Gastrocnemius medialis (tissue), 4 donors: ENCODE data around the gene GH1. TPM values are rescaled to one million over a fixed set of nuclear protein-coding genes. Genes with fewer than 3 reads are reported as not detected.
"Not testable (repeated sequence)": the region's sequence is repeated elsewhere in the genome, so short reads cannot be mapped to it uniquely, and the experiment has no call there.

Experiments used
- ATAC-seq, 2 donors: fragments of 150-250 bp; one replicate each; pipeline ENCODE4 v1.9.1; 2016
- DNase-seq, 2 donors: peaks; one replicate each; pipeline ENCODE4 v3.0.0-alpha.2; 2019
- H3K27ac ChIP-seq, 4 donors: fragments of 200-600 bp; sonication (generic); 1 replicate in 1 of 4; 2 replicates in 3 of 4; pipeline ENCODE4 v1.5.1; 2016 to 2018; ENCODE audit warnings: mild to moderate bottlenecking in 2 of 4, moderate library complexity in 1 of 4
- H3K27me3 ChIP-seq, 3 donors: fragments of 200-600 bp; sonication (generic) in 2 of 3; 1 replicate in 1 of 3; 2 replicates in 2 of 3; pipeline versions ENCODE4 v1.5.1 to v1.6.0; 2016 to 2019; ENCODE audit warnings: mild to moderate bottlenecking in 1 of 3, moderate library complexity in 1 of 3
- H3K36me3 ChIP-seq, 2 donors: fragments of 200-600 bp; sonication (generic) in 1 of 2; one replicate each; pipeline ENCODE4 v1.5.1; 2017 to 2018
- H3K4me1 ChIP-seq, 2 donors: fragments of 200-600 bp; sonication (generic) in 1 of 2; one replicate each; pipeline ENCODE4 v1.5.1; 2016 to 2017; ENCODE audit warnings: mild to moderate bottlenecking in 2 of 2
- H3K4me3 ChIP-seq, 4 donors: fragments of 200-600 bp; sonication (generic) in 3 of 4; 1 replicate in 1 of 4; 2 replicates in 3 of 4; pipeline ENCODE4 v1.5.1; 2016 to 2019; ENCODE audit warnings: mild to moderate bottlenecking in 2 of 4
- H3K9me3 ChIP-seq, 3 donors: fragments of 200-600 bp; sonication (generic) in 2 of 3; 1 replicate in 1 of 3; 2 replicates in 2 of 3; pipeline ENCODE4 v1.5.1; 2016 to 2019
- POLR2A ChIP-seq, 2 donors: fragments of 450-650 bp; IDR thresholded peaks; one replicate each; pipeline ENCODE4 v1.6.1; 2017; ENCODE audit warnings: antibody characterized with exemption in 2 of 2, mild to moderate bottlenecking in 2 of 2, moderate library complexity in 2 of 2
- in situ Hi-C, 4 donors: fragments of 200-750 bp; cut with MboI; loops; one replicate each; pipeline versions ENCODE4 v1.15.0 to v1.8.0; 2017; ENCODE audit warnings: low sequenced_read_pairs in 4 of 4
- intact Hi-C: fragments of 100-400 bp; cut with DNase I; formaldehyde crosslinking; loops from one replicate; pipeline ENCODE4 v1.15.1; 2023; ENCODE audit warnings: low total_unique reads
- total RNA-seq, 4 donors: library from RNA; depleted of rRNA; stranded (reverse); fragments of >200 nt; gene quantifications; one replicate each; pipeline versions ENCODE4 v1.1.0 to v1.2.3, GENCODE V29; 2016
- TF ChIP-seq, protein P1 (sequence below), 5 experiments: fragments of 450-650 bp in 3 of 5; fragments of 200-600 bp in 2 of 5; sonication (generic) in 2 of 5; IDR thresholded peaks in 4 of 5; conservative IDR thresholded peaks in 1 of 5; 1 replicate in 4 of 5; 2 replicates in 1 of 5; pipeline ENCODE4 v1.5.1; 2016 to 2019; ENCODE audit warnings: antibody characterized with exemption in 5 of 5, mild to moderate bottlenecking in 3 of 5, moderate library complexity in 3 of 5

Gene GH1
- total RNA-seq, 4 donors from 2014 or later = not detected

DNA sequence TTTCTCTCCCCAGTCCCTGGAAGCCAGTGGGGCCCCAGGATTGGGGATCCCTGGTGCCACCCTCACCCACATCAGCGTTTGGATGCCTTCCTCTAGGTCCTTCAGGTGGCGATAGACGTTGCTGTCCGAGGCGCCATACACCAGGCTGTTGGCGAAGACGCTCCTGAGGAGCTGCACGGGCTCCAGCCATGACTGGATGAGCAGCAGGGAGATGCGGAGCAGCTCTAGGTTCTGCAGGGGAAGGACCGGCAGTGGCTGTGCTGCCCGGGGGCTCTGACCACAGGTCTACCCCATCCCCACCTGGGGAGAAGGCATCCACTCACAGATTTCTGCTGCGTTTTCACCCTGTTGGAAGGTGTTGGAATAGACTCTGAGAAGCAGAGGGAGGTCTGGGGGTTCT, 37.9 kb downstream of the GH1 start:
- Histone ChIP-seq H3K36me3 (no peaks in the 10 kb centered on the region), H3K4me1 (no peaks in the 10 kb centered on the region), H3K27me3 (no peaks in the 10 kb centered on the region), H3K9me3 (no peaks in the 10 kb centered on the region), H3K27ac (no peak overlapping the region), H3K4me3 (no peak overlapping the region)
- in situ Hi-C loops = no loop called here
- TF ChIP-seq POLR2A (IDR thresholded peaks at IDR 0.05) = no peak
- TF ChIP-seq, protein P1, sequence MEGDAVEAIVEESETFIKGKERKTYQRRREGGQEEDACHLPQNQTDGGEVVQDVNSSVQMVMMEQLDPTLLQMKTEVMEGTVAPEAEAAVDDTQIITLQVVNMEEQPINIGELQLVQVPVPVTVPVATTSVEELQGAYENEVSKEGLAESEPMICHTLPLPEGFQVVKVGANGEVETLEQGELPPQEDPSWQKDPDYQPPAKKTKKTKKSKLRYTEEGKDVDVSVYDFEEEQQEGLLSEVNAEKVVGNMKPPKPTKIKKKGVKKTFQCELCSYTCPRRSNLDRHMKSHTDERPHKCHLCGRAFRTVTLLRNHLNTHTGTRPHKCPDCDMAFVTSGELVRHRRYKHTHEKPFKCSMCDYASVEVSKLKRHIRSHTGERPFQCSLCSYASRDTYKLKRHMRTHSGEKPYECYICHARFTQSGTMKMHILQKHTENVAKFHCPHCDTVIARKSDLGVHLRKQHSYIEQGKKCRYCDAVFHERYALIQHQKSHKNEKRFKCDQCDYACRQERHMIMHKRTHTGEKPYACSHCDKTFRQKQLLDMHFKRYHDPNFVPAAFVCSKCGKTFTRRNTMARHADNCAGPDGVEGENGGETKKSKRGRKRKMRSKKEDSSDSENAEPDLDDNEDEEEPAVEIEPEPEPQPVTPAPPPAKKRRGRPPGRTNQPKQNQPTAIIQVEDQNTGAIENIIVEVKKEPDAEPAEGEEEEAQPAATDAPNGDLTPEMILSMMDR (IDR thresholded peaks at IDR 0.05 in 4 of 5, conservative IDR thresholded peaks at IDR 0.05 in 1 of 5) = no peak
- ATAC-seq (no peak), DNase-seq (no peak)
- intact Hi-C loops = no loop called here

DNA sequence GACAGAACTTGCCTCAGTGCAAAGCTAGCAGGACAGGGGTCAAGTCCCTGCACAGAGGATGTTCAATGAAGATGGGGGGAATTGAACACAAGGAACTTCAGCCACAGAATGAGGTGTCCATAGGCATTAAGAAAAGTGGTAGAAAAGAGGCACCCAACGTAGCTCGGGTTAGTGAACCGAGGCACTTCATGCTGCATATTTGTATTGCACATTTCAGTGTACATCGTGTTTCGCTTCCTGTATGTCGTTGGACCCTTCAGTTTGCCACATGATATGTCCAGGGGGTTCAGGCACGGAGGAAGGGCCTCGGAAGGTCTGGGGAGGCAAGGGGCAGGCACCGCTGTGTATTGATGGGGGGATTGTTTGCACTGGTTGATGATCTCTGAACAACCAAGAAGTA, 40.2 kb downstream of the GH1 start:
- H3K4me3 ChIP-seq, H3K36me3 ChIP-seq, H3K27me3 ChIP-seq, intact Hi-C loops, DNase-seq, H3K27ac ChIP-seq, in situ Hi-C loops, H3K4me1 ChIP-seq, H3K9me3 ChIP-seq, ATAC-seq: not testable (repeated sequence)

DNA sequence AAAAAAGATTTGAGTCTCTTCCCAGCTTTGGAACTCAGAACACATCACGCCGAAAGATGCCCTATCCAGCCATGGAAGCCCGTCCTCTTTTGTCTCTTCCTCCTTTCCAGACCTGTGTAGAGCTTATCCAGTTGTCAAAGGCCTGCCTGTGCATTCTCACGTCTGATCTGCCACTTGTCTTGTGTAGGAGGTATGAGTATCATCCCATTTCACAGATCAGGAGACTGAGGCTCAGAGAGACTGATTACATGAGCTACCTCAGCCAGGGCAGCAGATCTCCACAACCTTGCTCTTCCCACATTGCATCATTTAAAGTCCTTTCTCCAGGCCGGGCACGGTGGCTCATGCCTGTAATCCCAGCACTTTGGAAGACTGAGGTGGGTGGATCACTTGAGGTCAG, 43.9 kb downstream of the GH1 start:
- ATAC-seq, H3K27ac ChIP-seq, H3K36me3 ChIP-seq, H3K9me3 ChIP-seq, in situ Hi-C loops, H3K4me3 ChIP-seq, H3K4me1 ChIP-seq, H3K27me3 ChIP-seq, intact Hi-C loops, DNase-seq: not testable (repeated sequence)

DNA sequence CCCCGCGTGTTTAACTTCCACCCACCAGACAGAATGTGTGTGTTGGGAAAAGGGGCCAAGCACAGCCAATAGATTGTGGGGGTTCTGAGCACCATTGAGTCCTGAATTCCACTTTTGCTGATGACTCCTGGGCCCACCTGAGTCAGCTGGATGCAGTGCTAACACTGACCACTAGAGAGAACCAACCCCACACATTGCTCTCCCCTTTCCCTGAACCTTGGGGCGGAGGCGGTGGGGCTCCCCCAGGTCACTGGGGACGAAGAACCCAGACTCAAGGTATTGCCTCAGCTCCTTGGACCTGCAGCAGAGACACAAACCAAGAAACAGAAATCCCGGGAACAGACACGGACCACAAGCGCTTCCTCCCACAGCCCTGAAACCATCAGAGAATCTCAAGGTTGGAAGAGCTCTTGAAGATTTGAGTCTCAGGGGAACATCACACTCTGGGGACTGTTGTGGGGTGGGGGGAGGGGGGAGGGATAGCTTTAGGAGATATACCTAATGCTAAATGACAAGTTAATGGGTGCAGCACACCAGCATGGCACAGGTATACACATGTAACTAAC, 44.5 kb downstream of the GH1 start:
- DNase-seq, H3K9me3 ChIP-seq, intact Hi-C loops, H3K4me1 ChIP-seq, H3K36me3 ChIP-seq, H3K4me3 ChIP-seq, H3K27me3 ChIP-seq, H3K27ac ChIP-seq, ATAC-seq, in situ Hi-C loops: not testable (repeated sequence)

DNA sequence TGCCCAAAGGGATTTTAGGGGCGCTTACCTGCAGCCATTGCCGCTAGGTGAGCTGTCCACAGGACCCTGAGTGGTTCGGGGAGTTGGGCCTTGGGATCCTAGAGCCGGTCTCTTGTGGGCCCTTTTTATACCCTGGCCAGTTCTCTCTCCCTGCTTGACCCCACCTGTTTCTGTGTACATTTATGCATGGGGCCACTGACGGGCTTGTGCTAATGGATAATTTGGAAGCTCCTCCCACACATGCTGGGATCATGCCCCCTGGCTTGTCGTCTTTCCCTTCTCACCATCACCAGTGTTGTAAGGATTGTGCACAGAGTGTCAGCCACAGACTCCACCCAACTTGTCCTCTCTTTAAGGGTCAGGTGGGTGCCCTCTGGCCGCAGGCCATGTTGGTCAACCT, 45.1 kb downstream of the GH1 start, which contains the start of gene CSH2:
Gene CSH2 (minus strand): TSS at position 101 of the 400 bp plus-strand sequence. CDS start 63 bp downstream, at position 38.
- H3K36me3 ChIP-seq, in situ Hi-C loops, intact Hi-C loops, H3K9me3 ChIP-seq, ATAC-seq, H3K27ac ChIP-seq, H3K27me3 ChIP-seq, DNase-seq, H3K4me3 ChIP-seq, H3K4me1 ChIP-seq: not testable (repeated sequence)

DNA sequence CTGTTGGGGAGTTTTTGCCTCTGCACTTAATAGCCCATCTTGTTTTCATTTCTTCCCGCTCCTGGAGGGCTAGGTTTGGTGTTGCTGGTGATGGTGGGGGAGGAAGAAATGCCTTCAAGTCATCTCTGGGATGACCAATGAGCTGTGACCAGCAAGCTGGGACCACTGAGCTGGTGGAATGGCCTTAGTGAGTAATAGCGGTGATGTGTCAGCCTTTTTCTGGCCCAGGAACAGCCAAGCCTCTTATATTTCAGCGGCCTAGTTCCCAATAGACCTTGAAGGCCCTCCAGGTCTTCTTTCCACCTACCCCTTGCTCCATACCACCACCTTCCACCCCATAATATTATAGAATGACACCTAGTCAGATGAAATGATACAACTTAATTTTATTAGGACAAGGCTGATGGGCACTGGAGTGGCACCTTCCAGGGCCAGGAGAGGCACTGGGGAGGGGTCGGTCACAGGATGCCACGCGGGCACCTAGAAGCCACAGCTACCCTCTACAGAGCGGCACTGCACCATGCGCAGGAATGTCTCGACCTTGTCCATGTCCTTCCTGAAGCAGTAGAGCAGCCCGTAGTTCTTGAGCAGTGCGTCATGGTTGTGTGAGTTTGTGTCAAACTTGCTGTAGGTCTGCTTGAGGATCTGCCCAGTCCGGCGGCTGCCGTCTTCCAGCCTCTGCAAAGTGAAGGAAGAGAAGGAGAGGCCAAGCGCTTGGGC, 46.8 kb downstream of the GH1 start:
- H3K4me1 ChIP-seq, ATAC-seq, intact Hi-C loops, in situ Hi-C loops, H3K9me3 ChIP-seq, DNase-seq, H3K27ac ChIP-seq, H3K4me3 ChIP-seq, H3K27me3 ChIP-seq, H3K36me3 ChIP-seq: not testable (repeated sequence)

DNA sequence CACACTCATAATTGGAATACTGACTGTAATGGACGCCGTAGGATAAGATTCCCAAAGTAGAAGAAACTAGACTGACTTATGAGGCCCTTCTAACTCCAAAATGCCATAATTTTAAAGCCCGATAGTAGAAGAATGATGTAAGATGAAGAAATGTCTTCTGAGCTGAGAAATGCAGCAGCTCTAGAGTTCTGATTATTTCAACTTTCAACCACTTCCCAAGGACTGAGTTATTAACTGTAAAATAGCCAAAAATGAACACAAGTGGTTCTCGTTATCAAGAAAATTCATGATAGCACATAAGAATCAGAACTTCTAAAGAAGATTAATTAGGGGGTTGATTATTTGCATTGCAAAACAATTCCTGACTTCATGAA, 48.4 kb downstream of the GH1 start:
- DNase-seq, ATAC-seq, in situ Hi-C loops, H3K4me3 ChIP-seq, H3K27me3 ChIP-seq, H3K9me3 ChIP-seq, H3K4me1 ChIP-seq, H3K27ac ChIP-seq, H3K36me3 ChIP-seq, intact Hi-C loops: not testable (repeated sequence)

DNA sequence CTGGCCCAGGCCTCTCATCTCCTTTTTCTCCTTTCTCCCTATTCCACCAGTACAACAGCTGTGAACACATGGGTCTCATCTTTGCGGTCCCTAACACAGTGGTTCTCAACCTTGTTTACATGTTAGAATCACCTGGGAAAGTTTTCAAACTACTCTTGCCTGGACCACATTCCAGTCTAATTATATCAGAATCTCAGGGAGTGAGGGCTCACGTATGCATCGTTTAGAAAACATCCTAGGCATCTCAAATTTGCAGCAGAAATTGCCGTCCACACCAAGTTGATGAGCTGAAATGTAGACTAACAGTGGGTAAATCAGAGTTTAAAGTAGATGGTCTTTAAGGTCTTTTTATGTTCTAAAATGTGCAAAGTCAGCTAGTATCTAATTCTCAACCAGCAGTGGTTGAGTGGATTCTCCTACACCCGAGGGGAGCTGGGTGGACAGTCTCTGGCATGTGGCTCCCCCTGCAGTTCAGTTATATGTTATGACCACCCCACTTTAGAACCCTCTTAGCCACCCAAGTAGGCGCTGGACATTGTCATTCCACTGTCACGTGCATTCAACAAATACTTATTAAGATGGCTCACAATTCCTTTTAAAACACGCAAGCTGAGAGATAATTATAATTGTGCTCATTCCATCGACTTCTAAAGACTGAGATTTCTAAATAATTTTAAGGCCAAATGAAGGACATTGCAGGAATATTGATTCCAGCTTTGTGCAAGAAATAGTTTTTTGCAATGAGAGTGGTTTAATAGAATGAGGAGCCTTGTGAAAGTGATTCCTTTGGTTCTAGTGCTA, 48.9 kb downstream of the GH1 start:
- ATAC-seq, H3K36me3 ChIP-seq, H3K9me3 ChIP-seq, H3K4me1 ChIP-seq, H3K27me3 ChIP-seq, in situ Hi-C loops, DNase-seq, H3K27ac ChIP-seq, H3K4me3 ChIP-seq: not testable (repeated sequence)
- intact Hi-C loops = loop anchor here (10.0 kb wide), 1 partner anchor 445 kb away; no protein-coding TSS in a partner anchor
